ENCODE measurements around the gene CRK.

The CRK gene

DNA sequence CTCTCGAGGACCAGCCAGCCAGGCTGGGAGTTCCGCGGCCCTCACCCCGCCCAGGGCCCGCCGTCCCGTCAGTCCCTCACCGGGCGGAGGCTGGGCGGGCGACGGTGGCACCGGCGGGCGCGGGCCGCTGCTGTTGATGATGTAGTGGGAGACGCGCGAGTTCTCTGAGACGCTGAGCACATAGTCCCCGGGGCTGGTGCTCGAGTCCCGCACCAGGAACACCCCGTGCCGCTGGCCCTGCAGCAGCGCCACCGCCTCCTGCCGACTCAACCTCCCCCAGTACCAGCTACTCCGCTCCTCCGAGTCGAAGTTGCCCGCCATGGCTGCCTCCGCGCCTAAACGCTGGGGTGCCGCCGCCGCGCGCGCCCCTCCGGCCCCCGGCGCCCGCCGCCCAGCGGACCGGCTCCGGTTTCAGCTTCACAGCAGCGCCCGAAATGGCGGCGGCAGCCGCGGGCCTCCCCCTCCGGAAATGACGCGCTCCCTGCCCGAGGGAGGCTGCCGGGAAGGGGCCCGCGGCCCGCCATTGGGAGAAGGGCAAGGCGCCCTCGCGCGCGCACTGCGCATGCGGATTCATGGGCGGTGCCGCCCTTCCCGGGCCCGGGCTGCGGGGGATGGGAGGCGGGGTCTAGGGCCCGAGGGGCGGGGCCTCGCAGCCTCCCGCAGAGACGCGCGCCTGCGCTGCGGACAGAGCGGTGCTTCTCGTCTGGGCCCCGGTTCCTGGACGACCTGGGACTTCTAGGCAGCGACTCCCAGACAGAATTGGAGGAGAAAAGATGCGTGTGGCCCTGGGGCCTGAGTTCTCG, at the start of gene CRK:
CRK (minus strand) TSS at position 436 of the 803 bp plus-strand sequence; CDS start at position 321, 115 bp downstream.
- TF ChIP-seq, protein P1, sequence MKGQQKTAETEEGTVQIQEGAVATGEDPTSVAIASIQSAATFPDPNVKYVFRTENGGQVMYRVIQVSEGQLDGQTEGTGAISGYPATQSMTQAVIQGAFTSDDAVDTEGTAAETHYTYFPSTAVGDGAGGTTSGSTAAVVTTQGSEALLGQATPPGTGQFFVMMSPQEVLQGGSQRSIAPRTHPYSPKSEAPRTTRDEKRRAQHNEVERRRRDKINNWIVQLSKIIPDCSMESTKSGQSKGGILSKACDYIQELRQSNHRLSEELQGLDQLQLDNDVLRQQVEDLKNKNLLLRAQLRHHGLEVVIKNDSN (IDR thresholded peaks at IDR 0.05), result no peak
- TF ChIP-seq NFIC (IDR thresholded peaks at IDR 0.05) (no peak), TEAD4 (IDR thresholded peaks at IDR 0.05) (peak; percentile 17; the same call in 1 of the 2 replicates), ZBTB7A (IDR thresholded peaks at IDR 0.05; ENCODE audit: low read depth) (no peak), YY1 (IDR thresholded peaks at IDR 0.05; ENCODE audit: low read depth) (peak; percentile 99), EGR1 (IDR thresholded peaks at IDR 0.05) (peak; percentile 91), TAF1 (IDR thresholded peaks at IDR 0.05; ENCODE audit: low read depth) (no peak; the same call in 1 of the 2 replicates), EP300 (IDR thresholded peaks at IDR 0.05; ENCODE audit: borderline replicate concordance) (peak; percentile 9; the same call in 1 of the 2 replicates), CEBPB (IDR thresholded peaks at IDR 0.05) (no peak), TCF12 (IDR thresholded peaks at IDR 0.05; ENCODE audit: low read depth) (0 out of 2 replicates have a peak, but pooled peaks have one; percentile 12), CREB1 (IDR thresholded peaks at IDR 0.05; ENCODE audit: low read depth) (peak; percentile 82), FOXM1 (IDR thresholded peaks at IDR 0.05; ENCODE audit: borderline replicate concordance, low read depth) (no peak), RAD21 (IDR thresholded peaks at IDR 0.05; ENCODE audit: low read depth) (no peak)
- TF ChIP-seq, protein P2, sequence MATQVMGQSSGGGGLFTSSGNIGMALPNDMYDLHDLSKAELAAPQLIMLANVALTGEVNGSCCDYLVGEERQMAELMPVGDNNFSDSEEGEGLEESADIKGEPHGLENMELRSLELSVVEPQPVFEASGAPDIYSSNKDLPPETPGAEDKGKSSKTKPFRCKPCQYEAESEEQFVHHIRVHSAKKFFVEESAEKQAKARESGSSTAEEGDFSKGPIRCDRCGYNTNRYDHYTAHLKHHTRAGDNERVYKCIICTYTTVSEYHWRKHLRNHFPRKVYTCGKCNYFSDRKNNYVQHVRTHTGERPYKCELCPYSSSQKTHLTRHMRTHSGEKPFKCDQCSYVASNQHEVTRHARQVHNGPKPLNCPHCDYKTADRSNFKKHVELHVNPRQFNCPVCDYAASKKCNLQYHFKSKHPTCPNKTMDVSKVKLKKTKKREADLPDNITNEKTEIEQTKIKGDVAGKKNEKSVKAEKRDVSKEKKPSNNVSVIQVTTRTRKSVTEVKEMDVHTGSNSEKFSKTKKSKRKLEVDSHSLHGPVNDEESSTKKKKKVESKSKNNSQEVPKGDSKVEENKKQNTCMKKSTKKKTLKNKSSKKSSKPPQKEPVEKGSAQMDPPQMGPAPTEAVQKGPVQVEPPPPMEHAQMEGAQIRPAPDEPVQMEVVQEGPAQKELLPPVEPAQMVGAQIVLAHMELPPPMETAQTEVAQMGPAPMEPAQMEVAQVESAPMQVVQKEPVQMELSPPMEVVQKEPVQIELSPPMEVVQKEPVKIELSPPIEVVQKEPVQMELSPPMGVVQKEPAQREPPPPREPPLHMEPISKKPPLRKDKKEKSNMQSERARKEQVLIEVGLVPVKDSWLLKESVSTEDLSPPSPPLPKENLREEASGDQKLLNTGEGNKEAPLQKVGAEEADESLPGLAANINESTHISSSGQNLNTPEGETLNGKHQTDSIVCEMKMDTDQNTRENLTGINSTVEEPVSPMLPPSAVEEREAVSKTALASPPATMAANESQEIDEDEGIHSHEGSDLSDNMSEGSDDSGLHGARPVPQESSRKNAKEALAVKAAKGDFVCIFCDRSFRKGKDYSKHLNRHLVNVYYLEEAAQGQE (IDR thresholded peaks at IDR 0.05; ENCODE audit: low read depth), result no peak
- TF ChIP-seq, protein P3, sequence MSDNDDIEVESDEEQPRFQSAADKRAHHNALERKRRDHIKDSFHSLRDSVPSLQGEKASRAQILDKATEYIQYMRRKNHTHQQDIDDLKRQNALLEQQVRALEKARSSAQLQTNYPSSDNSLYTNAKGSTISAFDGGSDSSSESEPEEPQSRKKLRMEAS (IDR thresholded peaks at IDR 0.05), result no peak

DNA sequence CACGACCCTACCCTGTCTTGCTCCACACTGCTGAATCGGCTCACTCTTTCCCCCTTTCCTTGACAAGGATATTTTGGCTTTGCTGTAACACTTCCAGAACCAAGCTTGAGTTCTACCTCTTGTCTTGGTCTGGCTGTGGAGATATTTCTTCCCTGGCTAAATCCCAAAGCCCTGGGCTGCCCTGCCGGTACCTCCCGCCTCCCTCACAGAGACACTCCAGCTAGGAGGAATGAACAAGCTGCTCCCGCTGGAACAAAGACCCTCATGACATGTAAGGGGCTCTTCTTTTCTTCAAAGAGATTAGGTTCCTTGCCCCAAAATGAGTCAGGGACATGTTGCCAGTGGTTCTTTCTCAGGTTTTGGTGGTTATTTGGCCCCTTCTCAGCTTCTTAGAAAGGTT, 49.6 kb upstream of the CRK start:
- TF ChIP-seq TEAD4 (IDR thresholded peaks at IDR 0.05) (no peak), YY1 (IDR thresholded peaks at IDR 0.05; ENCODE audit: low read depth) (no peak), TCF12 (IDR thresholded peaks at IDR 0.05; ENCODE audit: low read depth) (no peak), EGR1 (IDR thresholded peaks at IDR 0.05) (no peak), RAD21 (IDR thresholded peaks at IDR 0.05; ENCODE audit: low read depth) (no peak), FOXM1 (IDR thresholded peaks at IDR 0.05; ENCODE audit: borderline replicate concordance, low read depth) (no peak), ZBTB7A (IDR thresholded peaks at IDR 0.05; ENCODE audit: low read depth) (no peak), CEBPB (IDR thresholded peaks at IDR 0.05) (no peak), CREB1 (IDR thresholded peaks at IDR 0.05; ENCODE audit: low read depth) (no peak), EP300 (IDR thresholded peaks at IDR 0.05; ENCODE audit: borderline replicate concordance) (no peak), TAF1 (IDR thresholded peaks at IDR 0.05; ENCODE audit: low read depth) (no peak), NFIC (IDR thresholded peaks at IDR 0.05) (no peak)
- TF ChIP-seq, protein P3 (IDR thresholded peaks at IDR 0.05), result no peak
- TF ChIP-seq, protein P2 (IDR thresholded peaks at IDR 0.05; ENCODE audit: low read depth), result no peak
- TF ChIP-seq, protein P1 (IDR thresholded peaks at IDR 0.05), result no peak

DNA sequence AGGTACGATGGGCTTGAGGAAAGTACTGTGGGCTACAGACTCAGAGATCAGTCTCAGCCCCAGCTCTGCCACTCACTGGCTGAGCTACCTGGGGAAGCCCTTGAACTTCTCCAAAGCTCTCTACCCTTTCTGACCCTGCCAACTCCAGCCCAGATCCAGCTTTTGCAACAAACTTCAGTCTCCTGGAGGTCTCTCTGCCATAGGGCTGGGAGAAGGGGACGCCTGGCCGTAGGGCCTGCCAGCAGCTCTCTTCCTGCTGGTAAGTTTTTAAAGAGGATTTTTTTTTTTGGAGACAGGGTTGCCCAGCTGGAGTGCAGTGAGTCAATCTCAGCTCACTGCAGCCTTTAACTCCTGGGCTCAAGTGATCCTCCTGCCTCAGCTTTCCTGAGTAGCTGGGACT, 48.8 kb upstream of the CRK start:
- TF ChIP-seq CREB1 (IDR thresholded peaks at IDR 0.05; ENCODE audit: low read depth) (no peak), RAD21 (IDR thresholded peaks at IDR 0.05; ENCODE audit: low read depth) (no peak), ZBTB7A (IDR thresholded peaks at IDR 0.05; ENCODE audit: low read depth) (no peak), YY1 (IDR thresholded peaks at IDR 0.05; ENCODE audit: low read depth) (no peak)
- TF ChIP-seq, protein P3 (IDR thresholded peaks at IDR 0.05), result no peak

DNA sequence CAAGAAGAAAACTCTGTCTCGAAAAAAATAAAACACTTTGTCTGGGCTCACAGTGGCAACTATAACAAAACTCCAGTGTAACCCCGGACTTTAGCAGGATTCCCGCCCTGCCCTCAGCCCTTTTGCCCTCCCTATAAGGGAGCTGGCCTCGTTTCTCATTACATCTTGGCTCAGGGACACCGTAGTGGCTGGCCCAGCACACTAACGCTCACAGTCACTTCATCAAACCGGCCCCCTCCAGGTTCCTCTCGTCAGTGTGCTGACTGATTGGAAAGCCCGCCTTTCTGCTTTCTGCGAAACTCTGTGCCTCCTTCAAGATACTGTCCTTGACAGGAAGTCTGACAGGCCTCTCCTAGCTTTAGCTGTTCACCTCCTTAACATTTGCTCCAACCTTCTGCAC, 47.7 kb upstream of the CRK start:
- TF ChIP-seq TAF1 (IDR thresholded peaks at IDR 0.05; ENCODE audit: low read depth) (no peak), ZBTB7A (IDR thresholded peaks at IDR 0.05; ENCODE audit: low read depth) (no peak), EP300 (IDR thresholded peaks at IDR 0.05; ENCODE audit: borderline replicate concordance) (no peak)
- TF ChIP-seq, protein P1 (IDR thresholded peaks at IDR 0.05), result no peak
- TF ChIP-seq, protein P2 (IDR thresholded peaks at IDR 0.05; ENCODE audit: low read depth), result no peak

Data from Ishikawa (cell line).